IMR-90 (cell line): ENCODE data around the gene DHDH. TPM values are rescaled to one million over a fixed set of nuclear protein-coding genes. Genes with fewer than 3 reads are reported as not detected.

Experiments used
- ATAC-seq: fragments of 200-7000 bp; cut with Tn5 transposase; 2 replicates; pipeline ENCODE4 v1.9.1; 2020; ENCODE audit warnings: low read depth, mild to moderate bottlenecking, moderate library complexity
- BruUV-seq: library from RNA; stranded (reverse); fragments of 400-500 nt; replicated peaks from 2 replicates; lab custom pipeline; 2021; lab: Mats Ljungman, UMichigan
- CTCF ChIA-PET: fragments of 300-600 bp; formaldehyde crosslinking; extraction: SDS; loops from one replicate; lab custom pipeline; 2021; ENCODE audit warnings: antibody characterized with exemption; lab: Yijun Ruan, JAX
- POLR2A ChIA-PET: fragments of 300-600 bp; sonication (Branson Sonifier 250); formaldehyde crosslinking; loops from one replicate; lab custom pipeline; 2022; ENCODE audit warnings: antibody characterized with exemption; ENCODE audit not compliant: unreplicated experiment; lab: Charles Lee
- DNase-seq: peaks from one replicate; pipeline ENCODE4 v3.0.0; 2013
- H2AFZ ChIP-seq: replicated peaks from 2 replicates; pipeline ENCODE3; 2013; ENCODE audit warnings: low read length, mild to moderate bottlenecking; ENCODE audit not compliant: poor library complexity
- H2AK5ac ChIP-seq: 2 replicates; pipeline ENCODE4 v1.6.1; 2013; ENCODE audit warnings: low read depth, low read length, inconsistent platforms
- H2AK9ac ChIP-seq: replicated peaks from 2 replicates; pipeline ENCODE3; 2013; ENCODE audit warnings: mild to moderate bottlenecking, low read depth, low read length, moderate library complexity; ENCODE audit not compliant: poor library complexity
- H2BK120ac ChIP-seq: 2 replicates; pipeline ENCODE4 v1.6.1; 2013; ENCODE audit warnings: low read depth, low read length, inconsistent platforms
- H2BK15ac ChIP-seq: 3 replicates; pipeline ENCODE4 v1.6.1; 2013; ENCODE audit warnings: low read depth, low read length, inconsistent platforms
- H2BK20ac ChIP-seq: 2 replicates; pipeline ENCODE4 v1.6.1; 2013; ENCODE audit warnings: low read depth, mild to moderate bottlenecking, inconsistent platforms, low read length, moderate library complexity
- H2BK5ac ChIP-seq: 2 replicates; pipeline ENCODE4 v1.6.1; 2013; ENCODE audit warnings: mild to moderate bottlenecking, low read depth, low read length, inconsistent platforms; ENCODE audit not compliant: poor library complexity, severe bottlenecking
- H3K14ac ChIP-seq: replicated peaks from 2 replicates; pipeline ENCODE4 v1.6.1; 2013; ENCODE audit warnings: low read depth, low read length, inconsistent platforms
- H3K18ac ChIP-seq: 2 replicates; pipeline ENCODE4 v1.6.1; 2013; ENCODE audit warnings: low read depth, low read length, control low read depth
- H3K23ac ChIP-seq: 2 replicates; pipeline ENCODE4 v1.6.1; 2013; ENCODE audit warnings: low read depth, low read length, inconsistent platforms
- H3K27ac ChIP-seq: 2 replicates; pipeline ENCODE4 v1.5.1; 2013; ENCODE audit warnings: mild to moderate bottlenecking, control low read depth, low read length; ENCODE audit not compliant: insufficient read depth
- H3K27me3 ChIP-seq: 2 replicates; pipeline ENCODE4 v1.6.1; 2013; ENCODE audit warnings: low read length; ENCODE audit not compliant: control insufficient read depth, insufficient read depth
- H3K36me3 ChIP-seq: 2 replicates; pipeline ENCODE4 v1.6.1; 2013; ENCODE audit warnings: low read length, mixed read lengths; ENCODE audit not compliant: control insufficient read depth, insufficient read depth
- H3K4ac ChIP-seq: 2 replicates; pipeline ENCODE4 v1.6.1; 2013; ENCODE audit warnings: low read depth, low read length, inconsistent platforms
- H3K4me1 ChIP-seq: 2 replicates; pipeline ENCODE4 v1.6.1; 2013; ENCODE audit warnings: low read length, mixed read lengths; ENCODE audit not compliant: control insufficient read depth, insufficient read depth
- H3K4me2 ChIP-seq: 2 replicates; pipeline ENCODE4 v1.6.1; 2013; ENCODE audit warnings: low read depth, mild to moderate bottlenecking, control low read depth, low read length, moderate library complexity
- H3K4me3 ChIP-seq: 2 replicates; pipeline ENCODE4 v1.5.1; 2013; ENCODE audit warnings: low read depth, mild to moderate bottlenecking, control low read depth, low read length, moderate library complexity; ENCODE audit not compliant: insufficient read depth
- H3K56ac ChIP-seq: 2 replicates; pipeline ENCODE4 v1.6.1; 2013; ENCODE audit warnings: low read length, inconsistent platforms; ENCODE audit not compliant: insufficient read depth; ENCODE audit errors: extremely low read depth
- H3K79me1 ChIP-seq, 2 experiments: 2 replicates each; pipeline ENCODE4 v1.6.1; 2013; ENCODE audit warnings: low read length in 2 of 2, inconsistent platforms in 1 of 2, low read depth in 1 of 2
- H3K9ac ChIP-seq: 2 replicates; pipeline ENCODE4 v1.6.1; 2013; ENCODE audit warnings: low read depth, low read length, control low read depth
- H3K9me1 ChIP-seq: 2 replicates; pipeline ENCODE4 v1.6.1; 2013; ENCODE audit warnings: low read length, inconsistent platforms; ENCODE audit not compliant: insufficient read depth
- H3K9me3 ChIP-seq: 2 replicates; pipeline ENCODE4 v1.6.1; 2013; ENCODE audit warnings: low read length; ENCODE audit not compliant: control insufficient read depth, insufficient read depth
- H4K20me1 ChIP-seq: 2 replicates; pipeline ENCODE4 v1.6.1; 2013; ENCODE audit warnings: low read length, inconsistent platforms; ENCODE audit not compliant: insufficient read depth
- H4K5ac ChIP-seq: 2 replicates; pipeline ENCODE4 v1.6.1; 2013; ENCODE audit warnings: mild to moderate bottlenecking, low read depth, low read length, control low read depth
- H4K8ac ChIP-seq, 2 experiments: 2 replicates each; pipeline ENCODE4 v1.6.1; 2013; ENCODE audit warnings: low read depth in 2 of 2, low read length in 2 of 2, control low read depth in 1 of 2, inconsistent platforms in 1 of 2
- H4K91ac ChIP-seq: 2 replicates; pipeline ENCODE4 v1.6.1; 2013; ENCODE audit warnings: low read depth, low read length, inconsistent platforms; ENCODE audit not compliant: insufficient read depth
- BHLHE40 ChIP-seq: fragments of 150-350 bp; IDR thresholded peaks from 2 replicates; pipeline ENCODE4 v1.6.1; 2016; ENCODE audit warnings: mild to moderate bottlenecking, low read depth, low read length
- CHD1 ChIP-seq: IDR thresholded peaks from 2 replicates; pipeline ENCODE4 v1.6.1; 2012; ENCODE audit warnings: low read depth, low read length, improper control_type of control experiment
- MXI1 ChIP-seq: IDR thresholded peaks from 2 replicates; pipeline ENCODE4 v1.6.1; 2012; ENCODE audit warnings: low read depth, mild to moderate bottlenecking, low read length, moderate library complexity, borderline replicate concordance
- NFE2L2 ChIP-seq: fragments of 150-350 bp; IDR thresholded peaks from 2 replicates; pipeline ENCODE4 v1.6.1; 2016; ENCODE audit warnings: low read depth, mild to moderate bottlenecking, low read length
- RAD21 ChIP-seq: IDR thresholded peaks from 2 replicates; pipeline ENCODE4 v1.6.1; 2012; ENCODE audit warnings: low read length, improper control_type of control experiment
- RCOR1 ChIP-seq: IDR thresholded peaks from 2 replicates; pipeline ENCODE4 v1.6.1; 2012; ENCODE audit warnings: mild to moderate bottlenecking, low read length, improper control_type of control experiment; ENCODE audit not compliant: insufficient replicate concordance
- SMC3 ChIP-seq: fragments of 150-350 bp; IDR thresholded peaks from 2 replicates; pipeline ENCODE4 v1.6.1; 2016; ENCODE audit warnings: low read depth, mild to moderate bottlenecking, antibody characterized with exemption, low read length, moderate library complexity
- WGBS, 2 experiments: methylation state at CpG; one replicate each; pipeline versions ENCODE4 v1.1.5 to v1.1.7; 2013; ENCODE audit warnings: missing lambda C conversion rate in 2 of 2; ENCODE audit not compliant: insufficient read length in 1 of 2; ENCODE audit errors: extremely low coverage in 2 of 2; 5-methylcytosine and 5-hydroxymethylcytosine counted together
- dilution Hi-C: fragments of 300-500 bp; cut with HindIII; formaldehyde crosslinking; loops from one replicate; pipeline ENCODE4 v1.14.3; 2018; ENCODE audit warnings: low sequenced_read_pairs; ENCODE audit not compliant: unreplicated experiment
- in situ Hi-C: fragments of 300-500 bp; cut with MboI; formaldehyde crosslinking; loops from 3 replicates; pipeline ENCODE4 v1.14.3; 2019; ENCODE audit warnings: low sequenced_read_pairs, inconsistent platforms, mixed read lengths
- intact Hi-C: fragments of 100-400 bp; cut with micrococcal nuclease; formaldehyde crosslinking; loops from 2 replicates; pipeline ENCODE4 v1.10.0; 2022
- polyA plus RNA-seq, 3 experiments: library from polyadenylated mRNA; depleted of rRNA; stranded (reverse); fragments of >200 nt; gene quantifications; 2 replicates each; pipeline ENCODE4 v1.2.3, GENCODE V29; 2012; ENCODE audit warnings: low replicate concordance in 1 of 3
- total RNA-seq: library from RNA; depleted of rRNA; stranded (reverse); fragments of >200 nt; gene quantifications from 2 replicates; pipeline ENCODE4 v1.2.3, GENCODE V29; 2012
- TF ChIP-seq, protein P1 (sequence below): fragments of 150-350 bp; IDR thresholded peaks from 2 replicates; pipeline ENCODE4 v1.6.1; 2017; ENCODE audit warnings: mild to moderate bottlenecking, antibody characterized with exemption, low read length, low read depth
- TF ChIP-seq, protein P2 (sequence below): conservative IDR thresholded peaks from 2 replicates; pipeline ENCODE4 v1.5.1; 2012; ENCODE audit warnings: mild to moderate bottlenecking, low read depth, low read length, improper control_type of control experiment

DHDH gene
- total and polyA plus RNA-seq, 2 of the 4 experiments (the other 2 are of a cell fraction) = 0.36 to 0.53 TPM

DNA sequence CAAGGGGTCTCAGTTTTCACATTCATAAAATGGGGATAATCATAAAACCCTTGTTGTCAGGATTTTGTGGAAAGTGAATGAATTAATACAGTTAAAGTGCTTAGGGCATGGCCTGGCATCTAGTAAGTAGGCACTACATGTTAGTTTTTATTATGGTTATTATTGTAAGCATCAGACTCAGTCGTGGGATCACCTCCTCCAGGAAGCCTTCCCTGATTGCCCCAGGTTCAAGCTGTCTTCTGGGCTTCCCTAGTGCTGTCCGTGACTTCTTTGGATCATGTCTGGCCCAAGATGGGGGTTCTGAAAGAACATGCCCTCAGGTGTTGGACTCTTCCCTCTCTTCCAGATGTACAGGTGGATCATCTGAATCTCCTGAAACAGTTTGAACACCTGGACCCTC is 22.7 kb upstream of the DHDH start:
- Histone ChIP-seq H2BK20ac (no peak overlapping the region), H3K9ac (no peak overlapping the region), H2BK120ac (no peak overlapping the region), H3K36me3 (peaks cover 57% of the 10 kb centered on the region), H3K18ac (no peak overlapping the region), H3K56ac (no peak overlapping the region), H4K5ac (no peak overlapping the region), H4K20me1 (no peaks in the 10 kb centered on the region), H3K9me3 (no peaks in the 10 kb centered on the region), H2BK5ac (no peak overlapping the region), H3K9me1 (no peaks in the 10 kb centered on the region), H3K4me1 (no peaks in the 10 kb centered on the region), H3K23ac (no peak overlapping the region), H3K14ac (no peak overlapping the region), H4K8ac (no peak overlapping the region), H3K79me1 (peaks cover 0 to 15% of the 10 kb centered on the region in 2 experiments; a peak in 2 of 4 replicates), H3K27ac (no peak overlapping the region), H2AK9ac (no peak overlapping the region), H2AFZ (no peak overlapping the region), H2AK5ac (no peak overlapping the region), H2BK15ac (no peak overlapping the region), H3K4ac (no peak overlapping the region), H3K4me3 (no peak overlapping the region), H3K4me2 (no peak overlapping the region), H4K91ac (no peak overlapping the region), H3K27me3 (no peaks in the 10 kb centered on the region)
- no peak for ATAC-seq
- no TSS peak for BruUV-seq
- dilution Hi-C loops (no loop called here), intact Hi-C loops (no loop called here), in situ Hi-C loops (no loop called here)
- no peak for DNase-seq
- POLR2A ChIA-PET = no interaction called here
- TF ChIP-seq MXI1 = no peak
- no peak for TF ChIP-seq NFE2L2
- no peak for TF ChIP-seq RAD21
- TF ChIP-seq, protein P1, sequence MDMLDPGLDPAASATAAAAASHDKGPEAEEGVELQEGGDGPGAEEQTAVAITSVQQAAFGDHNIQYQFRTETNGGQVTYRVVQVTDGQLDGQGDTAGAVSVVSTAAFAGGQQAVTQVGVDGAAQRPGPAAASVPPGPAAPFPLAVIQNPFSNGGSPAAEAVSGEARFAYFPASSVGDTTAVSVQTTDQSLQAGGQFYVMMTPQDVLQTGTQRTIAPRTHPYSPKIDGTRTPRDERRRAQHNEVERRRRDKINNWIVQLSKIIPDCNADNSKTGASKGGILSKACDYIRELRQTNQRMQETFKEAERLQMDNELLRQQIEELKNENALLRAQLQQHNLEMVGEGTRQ = no peak
- no peak for TF ChIP-seq SMC3
- TF ChIP-seq BHLHE40 = no peak
- no peak for TF ChIP-seq RCOR1
- TF ChIP-seq CHD1 = no peak
- TF ChIP-seq, protein P2, sequence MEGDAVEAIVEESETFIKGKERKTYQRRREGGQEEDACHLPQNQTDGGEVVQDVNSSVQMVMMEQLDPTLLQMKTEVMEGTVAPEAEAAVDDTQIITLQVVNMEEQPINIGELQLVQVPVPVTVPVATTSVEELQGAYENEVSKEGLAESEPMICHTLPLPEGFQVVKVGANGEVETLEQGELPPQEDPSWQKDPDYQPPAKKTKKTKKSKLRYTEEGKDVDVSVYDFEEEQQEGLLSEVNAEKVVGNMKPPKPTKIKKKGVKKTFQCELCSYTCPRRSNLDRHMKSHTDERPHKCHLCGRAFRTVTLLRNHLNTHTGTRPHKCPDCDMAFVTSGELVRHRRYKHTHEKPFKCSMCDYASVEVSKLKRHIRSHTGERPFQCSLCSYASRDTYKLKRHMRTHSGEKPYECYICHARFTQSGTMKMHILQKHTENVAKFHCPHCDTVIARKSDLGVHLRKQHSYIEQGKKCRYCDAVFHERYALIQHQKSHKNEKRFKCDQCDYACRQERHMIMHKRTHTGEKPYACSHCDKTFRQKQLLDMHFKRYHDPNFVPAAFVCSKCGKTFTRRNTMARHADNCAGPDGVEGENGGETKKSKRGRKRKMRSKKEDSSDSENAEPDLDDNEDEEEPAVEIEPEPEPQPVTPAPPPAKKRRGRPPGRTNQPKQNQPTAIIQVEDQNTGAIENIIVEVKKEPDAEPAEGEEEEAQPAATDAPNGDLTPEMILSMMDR = no peak
- WGBS, 2 experiments = 100% methylated on average over 1 of the region's 2 CpGs; no CpG with 5 or more reads in 1 of the 2 experiments
- CTCF ChIA-PET = no interaction called here
